Prostate gland (tissue), 2 donors: ENCODE data around the gene ARIH1. TPM values are rescaled to one million over a fixed set of nuclear protein-coding genes. Genes with fewer than 3 reads are reported as not detected.

Experiments used
- microRNA counts, 2 donors: library from miRNA; unstranded; fragments of <30 nt; microRNA quantifications; one replicate each; lab custom pipeline; 2016 to 2017
- total RNA-seq, 2 donors: library from RNA; depleted of rRNA; stranded (reverse); fragments of >200 nt; gene quantifications; one replicate each; pipeline ENCODE4 v1.1.0, GENCODE V29; 2016

The ARIH1 gene
- total RNA-seq, 2 donors from 2014 or later = 35.7 to 38.7 TPM

MicroRNAs within 50 kb of the gene (microRNA counts, 767-probe panel; counts per million panel counts)
- 431 to 2,156 counts per million in 2 donors for microRNA hsa-miR-630 (lab: Ali Mortazavi, UCI)

Other genes with a start within 250 kb of the ARIH1 start
- gene PKM, start 243.1 kb upstream of the ARIH1 start, total RNA-seq = 100 to 1,000 TPM; 470 to 513 TPM
- 10 to 100 TPM; 34.4 to 85.8 TPM for gene PARP6, start 201.8 kb upstream of the ARIH1 start, total RNA-seq
- 1 to 10 TPM; 3.7 to 7.3 TPM for gene CELF6, start 154.2 kb upstream of the ARIH1 start, total RNA-seq
- 100 to 1,000 TPM in 1 of 2 donors, 10 to 100 TPM in 1; 78.1 to 176 TPM for gene HEXA, start 98.3 kb upstream of the ARIH1 start, total RNA-seq
- not detected for gene TMEM202, start 76.0 kb upstream of the ARIH1 start, total RNA-seq
- gene GOLGA6B, start 180.4 kb downstream of the ARIH1 start, total RNA-seq = not detected
- under 1 TPM in 1 of 2 donors, not detected in 1; 0.51 TPM for gene HIGD2B, start 211.9 kb downstream of the ARIH1 start, total RNA-seq
- 10 to 100 TPM; 26.7 to 63.8 TPM for gene BBS4, start 211.9 kb downstream of the ARIH1 start, total RNA-seq